GM12878 (cell line): ENCODE data around the gene KAT2B. TPM values are rescaled to one million over a fixed set of nuclear protein-coding genes. Genes with fewer than 3 reads are reported as not detected.

Experiments used
- CUX1 ChIP-seq: IDR thresholded peaks from 2 replicates; pipeline ENCODE4 v1.6.1; 2012; ENCODE audit warnings: improper control_type of control experiment, low read depth, low read length; ENCODE audit not compliant: insufficient replicate concordance
- IRF4 ChIP-seq: IDR thresholded peaks from 2 replicates; pipeline ENCODE4 v1.6.1; 2011; ENCODE audit warnings: low read depth, low read length
- MXI1 ChIP-seq: fragments of 150-350 bp; IDR thresholded peaks from 2 replicates; pipeline ENCODE4 v1.6.1; 2011; ENCODE audit warnings: low read depth, mild to moderate bottlenecking, inconsistent platforms, low read length, improper control_type of control experiment
- RELA ChIP-seq: fragments of 450-650 bp; IDR thresholded peaks from 2 replicates; pipeline ENCODE4 v1.8.0; 2014; ENCODE audit warnings: borderline replicate concordance; ENCODE audit not compliant: partially characterized antibody
- RELB ChIP-seq: fragments of 450-650 bp; IDR thresholded peaks from 2 replicates; pipeline ENCODE4 v1.6.1; 2017; ENCODE audit warnings: low read depth, mild to moderate bottlenecking, moderate library complexity
- SKIL ChIP-seq: fragments of 450-650 bp; IDR thresholded peaks from 2 replicates; pipeline ENCODE4 v1.6.1; 2017; ENCODE audit warnings: mild to moderate bottlenecking, low read depth, inconsistent platforms; ENCODE audit not compliant: poor library complexity, severe bottlenecking
- ZBTB33 ChIP-seq: fragments of 450-650 bp; IDR thresholded peaks from 2 replicates; pipeline ENCODE4 v1.6.1; 2017; ENCODE audit warnings: mild to moderate bottlenecking
- ZNF217 ChIP-seq: fragments of 450-650 bp; IDR thresholded peaks from 2 replicates; pipeline ENCODE4 v1.6.1; 2017; ENCODE audit warnings: antibody characterized with exemption, mild to moderate bottlenecking
- polyA plus RNA-seq, 11 experiments: library from polyadenylated mRNA; depleted of rRNA in 4 of 11; unstranded in 6 of 11; stranded (reverse) in 5 of 11; fragments of >200 nt; fragmentation: Nextera tagmentation in 4 of 11; fragmentation: Illumina TruSeq in 1 of 11; extraction: Ambion mirVana in 4 of 11; extraction: Trizol in 1 of 11; gene quantifications; 1 replicate in 1 of 11; 2 replicates in 10 of 11; pipeline versions ENCODE4 v1.2.1 to v1.2.3, GENCODE V29; 2011 to 2016; ENCODE audit warnings: inconsistent platforms in 2 of 11, missing spikeins in 2 of 11, low read depth in 1 of 11
- total RNA-seq, 4 experiments: library from RNA; depleted of rRNA in 3 of 4; stranded (reverse); fragments of >200 nt in 3 of 4; fragmentation: Illumina TruSeq in 1 of 4; extraction: Trizol in 1 of 4; gene quantifications; 2 replicates each; pipeline versions ENCODE4 v1.2.1 to v1.2.3, GENCODE V29; 2013 to 2021

The KAT2B gene
- total and polyA plus RNA-seq, 10 of the 15 experiments (the other 5 are each of a cell fraction or from before 2014, with no cell fraction given), result 2.9 to 15.2 (median 10.2) TPM

- no peak for TF ChIP-seq SKIL
- TF ChIP-seq IRF4, result no peak
- no peak for TF ChIP-seq ZBTB33
- no peak for TF ChIP-seq ZNF217
- no peak for TF ChIP-seq RELA
- no peak for TF ChIP-seq RELB
- TF ChIP-seq CUX1, result no peak
- no peak for TF ChIP-seq MXI1
- TF ChIP-seq, all 136 proteins: peak for 0
These were observed 26.8 kb downstream of the KAT2B start (continued) for GRCh38 chr3:20066850-20067617.
